ENCODE data around the gene LAMA3. TPM values are rescaled to one million over a fixed set of nuclear protein-coding genes. Genes with fewer than 3 reads are reported as not detected.

Gene LAMA3
- polyA plus RNA-seq, 3 donors = 2.0 to 3.2 (median 2.2) TPM

DNA sequence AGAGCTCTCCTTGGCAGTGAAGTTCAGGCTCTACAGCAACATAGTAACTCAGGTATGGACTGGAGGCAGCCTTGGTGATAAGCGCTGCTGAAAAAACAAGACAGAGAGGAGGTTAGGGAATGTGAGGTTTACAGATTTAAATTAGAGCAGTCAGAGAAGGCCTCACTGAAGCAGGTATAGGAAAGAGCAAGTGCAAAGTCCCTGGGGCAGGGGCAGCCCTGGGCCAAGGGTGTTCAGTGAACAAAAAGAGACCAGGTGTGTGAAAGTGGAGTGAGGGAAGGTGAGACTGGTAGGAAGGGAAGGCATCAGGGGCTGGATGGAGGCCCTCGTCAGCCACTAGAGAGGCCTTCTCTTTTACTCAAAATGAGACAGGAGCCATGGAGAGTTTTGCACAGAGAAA lies 89.6 kb downstream of the LAMA3 start:
- DNase-seq = no peak

- no peak for DNase-seq
Observed at GRCh38 chr18:23779696-23780303, 90.5 kb downstream of the LAMA3 start.

DNA sequence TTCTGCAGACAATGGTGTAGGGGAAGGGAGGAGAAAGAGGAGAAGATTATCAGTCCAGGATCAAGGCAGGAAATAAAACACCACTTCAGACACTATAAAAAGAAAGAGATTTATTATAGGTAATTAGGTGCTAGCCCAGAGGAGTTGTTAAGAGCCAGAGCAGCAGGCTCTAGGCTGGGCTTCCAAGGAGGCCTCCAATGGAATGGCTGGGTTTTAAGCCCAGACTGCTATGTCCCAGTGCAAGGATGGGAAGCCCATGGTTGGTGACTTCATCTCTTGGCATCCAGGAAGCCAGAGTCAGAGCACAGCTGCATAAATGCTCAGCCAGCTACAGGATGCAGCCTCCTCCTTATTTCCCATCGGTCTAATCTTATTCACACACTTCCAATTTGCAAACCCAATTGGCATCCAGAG lies 95.6 kb downstream of the LAMA3 start:
- DNase-seq = peak; percentile 4

DNA sequence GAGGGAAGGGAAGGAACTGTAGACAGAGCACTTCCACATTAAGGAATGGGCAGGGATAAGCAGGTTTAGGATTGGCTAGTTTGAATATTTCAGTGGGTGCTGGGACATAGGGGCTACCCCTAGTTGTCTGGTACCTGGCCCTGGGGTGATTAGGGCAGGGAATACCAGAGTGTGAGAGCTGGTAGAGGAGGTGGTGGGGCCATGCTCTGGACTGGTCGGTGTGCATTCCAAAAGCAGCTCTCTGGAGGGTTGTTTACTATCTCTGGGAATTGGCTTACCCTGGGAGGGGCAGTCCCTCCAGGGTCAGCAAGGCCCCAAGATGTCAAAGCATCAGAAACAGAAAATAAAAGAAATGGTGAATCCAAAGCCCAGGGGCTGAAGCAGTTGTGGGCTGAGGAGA lies 103.8 kb downstream of the LAMA3 start:
- no peak for DNase-seq

DNA sequence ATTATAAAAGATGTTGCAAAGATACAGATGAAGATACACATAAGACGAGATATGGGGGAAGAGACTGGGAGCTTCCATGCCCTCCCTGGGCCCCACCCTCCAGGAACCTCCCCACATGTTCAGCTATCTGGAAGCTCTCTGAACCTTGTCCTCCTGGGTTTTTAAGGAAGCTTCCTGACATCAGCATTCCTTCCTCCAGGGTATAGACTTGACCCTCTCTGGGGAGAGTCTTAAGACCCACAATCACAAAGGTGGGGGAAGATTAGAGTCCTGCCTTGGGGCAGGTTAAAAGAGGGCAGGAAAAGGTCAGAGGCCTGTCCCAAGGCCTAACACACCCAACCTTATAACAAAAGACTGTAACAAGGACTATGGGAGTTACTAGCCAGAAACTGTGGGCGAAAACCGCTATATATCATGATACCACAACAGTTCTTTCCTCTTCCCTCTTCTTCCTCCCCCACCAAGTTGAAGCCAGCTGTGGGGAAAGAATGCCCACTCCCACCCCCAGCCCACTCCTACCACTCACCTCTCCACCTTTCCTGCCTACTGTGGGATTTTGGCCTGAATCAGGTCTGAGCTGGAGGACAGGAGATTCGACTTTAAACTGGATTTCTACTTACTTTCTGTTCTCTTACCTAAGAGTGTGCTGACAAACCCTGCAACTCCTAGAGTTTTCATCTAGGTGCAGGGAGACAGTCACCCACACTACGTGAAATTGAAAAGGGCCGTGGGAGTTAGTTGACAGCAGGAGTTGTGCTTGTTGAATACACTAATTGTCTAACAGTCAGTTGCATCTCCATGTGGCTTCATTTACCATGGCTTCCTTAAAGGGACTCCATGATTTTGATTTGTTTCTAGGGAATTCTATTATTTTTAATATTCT lies 105.0 kb downstream of the LAMA3 start:
- DNase-seq = no peak

- no peak for DNase-seq
Observed at GRCh38 chr18:23798249-23798648, 109.0 kb downstream of the LAMA3 start.

- no peak for DNase-seq
Observed at GRCh38 chr18:23798824-23799223, 109.6 kb downstream of the LAMA3 start.

DNA sequence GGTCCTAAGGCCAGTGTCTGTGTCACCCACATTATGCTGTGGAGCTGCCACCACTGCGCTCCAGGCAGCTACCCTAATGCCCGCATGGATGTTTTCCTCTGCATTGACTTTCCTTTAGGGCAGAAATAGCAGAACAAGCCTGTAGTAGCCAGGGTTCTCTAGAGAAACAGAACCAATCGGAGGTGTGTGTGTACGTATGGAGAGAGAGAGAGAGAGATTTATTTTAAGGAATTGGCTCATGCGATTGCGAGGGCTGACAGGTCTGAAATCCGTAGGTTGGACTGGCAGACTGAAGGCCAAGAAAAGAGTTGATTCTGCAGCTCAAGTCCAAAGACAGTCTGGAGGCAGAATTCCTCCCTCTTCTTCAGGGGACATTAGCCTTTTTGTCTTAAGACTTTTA lies 110.3 kb downstream of the LAMA3 start:
- no peak for DNase-seq

- no peak for DNase-seq
Observed at GRCh38 chr18:23800902-23801301, 111.6 kb downstream of the LAMA3 start.

- DNase-seq = no peak
Observed at GRCh38 chr18:23802817-23803216, 113.6 kb downstream of the LAMA3 start.

- no peak for DNase-seq
Observed at GRCh38 chr18:23803755-23804154, 114.5 kb downstream of the LAMA3 start.

- DNase-seq = no peak
Observed at GRCh38 chr18:23805898-23806297, 116.6 kb downstream of the LAMA3 start.

DNA sequence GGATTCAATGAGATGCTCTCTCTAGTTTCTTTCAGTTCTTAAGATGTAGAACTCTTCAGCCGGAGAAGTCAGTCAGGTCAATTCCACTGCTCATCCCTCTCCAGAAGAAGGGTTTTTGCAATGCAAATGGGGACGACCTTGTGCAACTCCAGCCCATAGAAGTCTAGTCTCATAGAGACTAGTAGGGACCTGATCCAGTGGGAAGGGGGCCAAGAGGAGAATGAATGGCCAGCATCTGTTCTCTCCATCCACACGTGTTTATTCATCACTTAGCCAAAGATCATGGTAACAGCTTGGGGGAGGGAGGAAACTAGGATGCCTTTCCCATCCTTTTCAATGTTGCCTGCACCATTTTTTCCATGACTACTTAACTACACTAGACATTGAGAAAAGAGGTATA lies 120.2 kb downstream of the LAMA3 start:
- no peak for DNase-seq

- no peak for DNase-seq
Observed at GRCh38 chr18:23810396-23810795, 121.1 kb downstream of the LAMA3 start.

DNA sequence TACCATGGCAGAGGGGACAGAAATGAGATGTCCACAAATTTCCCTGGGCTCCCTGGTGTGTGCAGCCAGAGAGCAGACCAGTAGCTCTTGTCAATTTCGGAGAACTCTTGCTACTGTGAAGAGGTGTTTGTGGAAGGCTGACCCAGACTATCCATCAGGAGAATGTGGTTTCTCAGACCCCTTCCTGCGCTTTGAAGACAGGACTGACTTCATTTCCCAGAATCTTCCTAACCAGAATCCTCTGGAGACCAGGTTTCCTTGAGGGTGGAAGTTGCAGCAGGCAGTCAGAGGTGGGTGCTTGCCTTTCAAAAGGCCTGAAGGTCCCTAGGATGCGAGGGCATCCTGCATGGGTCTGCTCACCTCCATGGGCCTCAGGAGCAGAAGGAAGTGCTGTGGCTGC lies 121.9 kb downstream of the LAMA3 start:
- DNase-seq = no peak

DNA sequence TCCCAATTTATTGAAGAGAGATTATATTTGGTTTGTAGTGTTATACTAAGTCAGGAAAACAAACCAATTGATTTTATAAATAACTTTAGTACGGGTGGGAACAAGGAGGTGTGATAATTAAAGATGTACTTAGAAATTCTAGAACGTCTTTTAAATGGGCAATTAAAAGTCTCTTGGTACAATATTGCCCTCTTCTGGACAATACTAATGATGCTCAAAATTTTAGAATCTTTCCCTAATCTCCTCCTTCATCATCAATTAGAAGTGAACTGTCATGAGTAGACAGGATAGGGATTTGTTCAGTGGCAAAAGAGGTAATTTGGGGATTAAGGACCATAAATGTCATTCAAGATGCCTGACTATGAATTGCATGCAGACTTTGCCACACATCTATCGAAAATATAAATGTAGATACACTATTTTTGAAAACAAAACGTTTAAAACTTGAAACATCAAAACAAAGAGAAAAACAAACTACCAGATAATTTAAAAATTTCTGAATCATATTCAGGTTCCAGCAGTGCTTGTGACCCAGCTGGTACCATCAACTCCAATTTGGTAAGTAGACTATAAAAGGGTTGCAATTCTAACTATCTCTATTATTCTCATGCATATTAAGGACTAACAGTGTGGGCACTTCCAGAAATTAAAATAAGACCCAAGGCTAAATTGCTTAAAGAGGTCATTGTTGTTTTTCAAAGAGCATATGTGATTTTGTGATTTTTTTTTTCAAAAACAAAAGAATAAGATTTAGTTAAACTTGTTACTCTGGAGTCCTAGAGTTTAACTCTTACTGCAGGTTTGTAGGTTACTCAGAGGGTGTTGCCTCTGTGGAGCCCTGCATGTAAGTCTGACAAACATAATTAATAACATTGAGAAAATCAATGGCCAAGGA lies 123.5 kb downstream of the LAMA3 start:
- DNase-seq = peak; percentile 19

- DNase-seq = no peak
Observed at GRCh38 chr18:23814991-23815614, 125.8 kb downstream of the LAMA3 start.

DNA sequence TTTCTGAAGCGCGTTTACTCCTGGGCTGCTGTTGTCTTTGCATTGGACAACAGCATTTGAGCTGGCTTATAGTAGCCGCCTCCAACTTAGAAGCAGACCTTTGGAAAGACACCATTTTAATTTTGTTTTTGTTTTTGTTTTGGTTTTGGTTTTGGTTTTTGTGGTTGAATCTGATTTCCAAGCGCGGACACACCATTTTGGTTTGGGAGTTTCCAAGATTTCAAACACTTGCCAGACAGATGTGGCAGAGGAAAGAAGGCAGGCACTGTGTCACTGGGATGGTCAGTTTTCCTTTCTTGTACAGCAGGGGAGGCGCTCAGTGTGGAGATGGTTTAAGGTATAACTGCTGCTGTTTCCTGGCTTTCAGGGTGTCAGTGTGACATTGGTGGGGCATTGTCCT lies 126.8 kb downstream of the LAMA3 start:
- no peak for DNase-seq

DNA sequence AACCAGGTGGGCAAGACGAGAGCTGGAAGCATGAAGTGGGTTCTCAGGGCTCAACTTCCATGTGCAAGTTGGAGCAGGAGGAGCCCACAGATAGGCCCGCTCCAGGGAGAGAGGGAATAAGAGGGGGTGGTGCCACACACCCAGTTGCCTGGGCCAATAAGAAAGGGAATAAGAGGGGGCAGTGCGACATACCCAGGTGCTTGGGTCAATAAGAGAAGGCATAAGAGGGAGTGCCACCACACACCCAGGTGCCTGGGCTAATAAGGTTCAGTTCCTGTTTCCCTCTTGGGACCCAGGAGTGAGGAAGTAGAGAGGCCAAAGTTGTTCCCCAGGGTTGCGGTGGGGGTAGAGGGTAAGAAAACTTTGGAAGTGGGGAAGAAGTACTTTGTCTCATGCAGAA lies 127.5 kb downstream of the LAMA3 start:
- no peak for DNase-seq

DNA sequence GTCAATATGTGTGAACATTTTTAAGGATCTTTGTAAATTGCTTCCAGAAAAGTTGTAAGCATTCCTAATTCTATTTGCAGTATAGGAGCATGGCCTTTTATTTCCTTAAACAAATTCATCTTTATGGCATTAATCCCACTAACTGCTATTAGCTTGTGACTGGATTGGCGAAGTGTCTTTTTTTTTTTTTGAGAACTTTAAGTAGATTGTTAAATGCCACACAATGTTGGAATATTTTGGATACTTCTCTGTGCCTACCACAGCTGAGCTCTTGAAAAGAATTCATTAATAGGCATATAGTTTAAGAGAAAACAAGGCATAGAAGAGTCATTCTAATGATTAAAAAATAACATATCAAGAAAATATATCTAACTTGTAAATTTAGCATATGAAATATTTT lies 129.7 kb downstream of the LAMA3 start:
- DNase-seq = no peak

DNA sequence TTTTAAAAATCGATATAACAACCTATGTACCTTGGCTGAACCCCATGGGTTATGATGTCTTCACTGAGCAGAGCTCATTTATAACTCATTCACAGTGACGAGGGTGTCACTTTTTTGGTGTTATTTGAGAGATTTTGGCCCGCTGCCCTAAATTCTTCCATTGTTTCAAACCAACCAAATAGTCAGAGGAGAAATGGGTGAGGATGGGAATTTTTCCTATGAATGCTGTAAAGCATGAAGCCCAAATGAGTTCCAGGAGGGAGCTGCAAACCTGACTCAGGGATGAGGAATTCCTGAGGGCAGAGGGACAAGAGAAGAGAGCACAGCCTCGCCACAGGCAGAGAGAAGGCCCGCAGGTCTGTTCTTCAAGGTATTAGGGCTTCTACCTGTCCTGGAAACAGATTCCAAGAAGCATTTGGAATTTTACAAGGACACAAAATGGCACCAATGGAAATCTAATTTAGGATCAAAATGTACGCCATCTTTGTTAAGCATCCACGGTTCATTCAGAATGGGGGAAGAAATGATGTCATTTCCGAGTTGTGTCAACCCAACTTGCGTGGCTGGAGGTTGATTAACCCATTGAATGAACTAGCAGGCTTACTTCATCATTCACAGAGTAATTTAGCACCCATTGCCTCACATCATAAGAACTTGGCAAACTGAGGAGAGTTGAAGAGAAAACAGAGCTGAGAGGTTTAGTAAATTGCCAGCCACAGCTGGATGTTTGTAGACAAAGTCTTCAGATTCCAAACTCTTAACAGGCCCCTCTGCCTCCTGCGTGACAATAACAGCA lies 133.5 kb downstream of the LAMA3 start:
- DNase-seq = no peak

All from renal pelvis (tissue), 4 donors.